ENCODE measurements around the gene FGFR3.

- TF ChIP-seq POLR2A (IDR thresholded peaks at IDR 0.05; ENCODE audit: low read depth, low read length) (no peak), TAF1 (IDR thresholded peaks at IDR 0.05; ENCODE audit: low read depth, low read length) (no peak), POLR2AphosphoS5 (IDR thresholded peaks at IDR 0.05; ENCODE audit: low read depth, low read length) (no peak), POU2F2 (IDR thresholded peaks at IDR 0.05; ENCODE audit: low read depth, low read length) (no peak), SPI1 (IDR thresholded peaks at IDR 0.05; ENCODE audit: low read depth, low read length) (no peak)
These were observed 12.6 kb downstream of the FGFR3 start for GRCh38 chr4:1805493-1806222.
